Esophagus mucosa (tissue), 1 donor: Measurements from ENCODE around the gene KCNQ1. TPM values are rescaled to one million over a fixed set of nuclear protein-coding genes. Genes with fewer than 3 reads are reported as not detected.

Experiments used
- ATAC-seq: fragments of 200-7000 bp; cut with Tn5 transposase; one replicate; pipeline ENCODE4 v1.9.1; 2020
- total RNA-seq: library from RNA; stranded (reverse); gene quantifications from one replicate; pipeline ENCODE4 v1.2.4, GENCODE V29; 2023
- donor health status: DM: yes; HTN: yes; CAD: no.

The KCNQ1 gene
- total RNA-seq, 1 donor from 2014 or later, result 1.6 TPM

- no peak for ATAC-seq
These were observed 368.5 kb downstream of the KCNQ1 start for GRCh38 chr11:2813141-2813908.

- ATAC-seq, result no peak
These were observed 369.2 kb downstream of the KCNQ1 start for GRCh38 chr11:2813968-2814367.

- no peak for ATAC-seq
These were observed 369.9 kb downstream of the KCNQ1 start for GRCh38 chr11:2814751-2815150.

GRCh38 chr11:2815762-2816496 is 371.1 kb downstream of the KCNQ1 start:
- no peak for ATAC-seq

GRCh38 chr11:2816523-2816922 is 371.7 kb downstream of the KCNQ1 start:
- no peak for ATAC-seq

GRCh38 chr11:2816941-2817421 is 372.2 kb downstream of the KCNQ1 start:
- no peak for ATAC-seq

- no peak for ATAC-seq
These were observed 372.6 kb downstream of the KCNQ1 start for GRCh38 chr11:2817431-2817830.

GRCh38 chr11:2818021-2818420 is 373.2 kb downstream of the KCNQ1 start:
- ATAC-seq, result no peak

- ATAC-seq, result no peak
These were observed 373.7 kb downstream of the KCNQ1 start for GRCh38 chr11:2818503-2818902.

- no peak for ATAC-seq
These were observed 374.5 kb downstream of the KCNQ1 start for GRCh38 chr11:2819316-2819715.

GRCh38 chr11:2820976-2821375 is 376.2 kb downstream of the KCNQ1 start:
- no peak for ATAC-seq

GRCh38 chr11:2821891-2822290 is 377.1 kb downstream of the KCNQ1 start:
- no peak for ATAC-seq

GRCh38 chr11:2824851-2825250 is 380.0 kb downstream of the KCNQ1 start:
- ATAC-seq, result no peak

GRCh38 chr11:2825261-2825888 is 380.6 kb downstream of the KCNQ1 start:
- peak; percentile 47 for ATAC-seq

GRCh38 chr11:2825889-2826678 is 381.3 kb downstream of the KCNQ1 start:
- peak; percentile 80 for ATAC-seq

- peak; percentile 23 for ATAC-seq
These were observed 381.9 kb downstream of the KCNQ1 start for GRCh38 chr11:2826679-2827056.

GRCh38 chr11:2827256-2827655 is 382.4 kb downstream of the KCNQ1 start:
- ATAC-seq, result no peak

GRCh38 chr11:2827792-2828191 is 383.0 kb downstream of the KCNQ1 start:
- no peak for ATAC-seq

GRCh38 chr11:2828585-2829330 is 383.9 kb downstream of the KCNQ1 start:
- ATAC-seq, result no peak

GRCh38 chr11:2830030-2830812 is 385.4 kb downstream of the KCNQ1 start:
- ATAC-seq, result no peak

GRCh38 chr11:2830886-2831285 is 386.1 kb downstream of the KCNQ1 start:
- no peak for ATAC-seq
